SU-DHL-6 (cell line): ENCODE results near the gene ELAVL1.

Source experiments
- CTCF ChIP-seq: fragments of 200-600 bp; sonication (generic); IDR thresholded peaks from one replicate; pipeline ENCODE4 v1.5.1; 2017; ENCODE audit warnings: antibody characterized with exemption, mild to moderate bottlenecking, low read length, moderate library complexity; ENCODE audit not compliant: insufficient read depth, poor library complexity, severe bottlenecking
- EZH2phosphoT487 ChIP-seq: fragments of 200-600 bp; sonication (generic), shearing (Covaris generic); conservative IDR thresholded peaks from 2 replicates; pipeline ENCODE4 v1.6.1; 2018; ENCODE audit warnings: mild to moderate bottlenecking, antibody characterized with exemption, low read length, moderate library complexity, mixed read lengths

DNA sequence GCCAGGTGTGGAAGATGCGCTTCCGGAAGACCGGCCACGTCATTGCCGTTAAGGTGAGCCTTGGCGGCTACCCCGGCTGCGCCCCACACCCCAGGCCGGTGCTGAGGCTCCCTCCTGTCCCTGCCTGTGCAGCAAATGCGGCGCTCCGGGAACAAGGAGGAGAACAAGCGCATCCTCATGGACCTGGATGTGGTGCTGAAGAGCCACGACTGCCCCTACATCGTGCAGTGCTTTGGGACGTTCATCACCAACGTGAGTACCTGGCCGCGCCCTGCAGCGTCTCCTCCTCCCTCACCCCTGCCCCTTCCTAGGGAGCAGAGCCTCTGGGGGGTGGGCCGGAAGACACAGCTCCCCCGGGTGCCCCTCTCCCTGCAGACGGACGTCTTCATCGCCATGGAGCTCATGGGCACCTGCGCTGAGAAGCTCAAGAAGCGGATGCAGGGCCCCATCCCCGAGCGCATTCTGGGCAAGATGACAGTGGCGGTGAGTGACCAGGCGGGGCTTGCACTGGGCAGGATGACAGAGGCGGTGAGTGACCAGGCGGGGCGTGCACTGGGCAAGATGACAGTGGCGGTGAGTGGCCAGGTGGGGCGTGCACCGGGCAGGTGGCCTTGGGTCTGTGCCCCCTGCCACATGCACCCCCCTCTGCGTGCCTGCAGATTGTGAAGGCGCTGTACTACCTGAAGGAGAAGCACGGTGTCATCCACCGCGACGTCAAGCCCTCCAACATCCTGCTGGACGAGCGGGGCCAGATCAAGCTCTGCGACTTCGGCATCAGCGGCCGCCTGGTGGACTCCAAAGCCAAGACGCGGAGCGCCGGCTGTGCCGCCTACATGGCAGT lies 94.9 kb downstream of the ELAVL1 start:
- no peak for TF ChIP-seq EZH2phosphoT487
- TF ChIP-seq CTCF: no peak
